ENCODE data around the gene EPHA8.

Gene EPHA8

DNA sequence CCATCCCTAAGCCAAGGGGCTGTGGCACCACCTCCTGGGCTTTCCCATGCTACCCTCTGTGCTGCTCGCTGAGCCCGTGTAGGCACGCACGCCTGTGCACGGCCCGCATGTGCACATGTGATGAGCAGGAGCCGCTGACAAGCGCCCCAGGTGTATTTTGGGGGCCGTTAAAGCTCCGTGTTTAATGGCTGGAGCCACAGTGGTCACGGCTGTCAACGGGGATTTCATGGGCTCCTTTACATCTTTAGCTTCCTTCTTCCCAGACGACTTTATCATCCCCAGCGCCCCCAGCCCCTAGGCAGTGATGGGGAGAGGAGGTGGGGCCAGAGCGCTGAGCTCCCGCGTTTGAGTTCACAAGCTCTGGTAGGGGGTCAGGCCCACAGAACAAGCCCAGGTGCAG is 11.7 kb upstream of the EPHA8 start:
- Histone ChIP-seq H3K14ac (ENCODE audit: low read length) (no peak overlapping the region), H2BK120ac (ENCODE audit: insufficient read depth, low read length, poor library complexity) (no peak overlapping the region), H2AFZ (ENCODE audit: insufficient read depth, low read length, poor library complexity) (no peak overlapping the region), H3K79me1 (ENCODE audit: low read length) (no peaks in the 10 kb centered on the region), H3K27ac (ENCODE audit: low read depth, low read length) (no peak overlapping the region), H2BK12ac (ENCODE audit: low read length) (no peak overlapping the region), H3K9ac (ENCODE audit: low read length) (no peak overlapping the region), H3K36me3 (ENCODE audit: control insufficient read depth in 1 of 2, insufficient read depth in 2 of 2, low read length in 2 of 2) (no peaks in the 10 kb centered on the region), H3K4me1 (ENCODE audit: control insufficient read depth in 1 of 2, insufficient read depth in 2 of 2, low read length in 2 of 2) (no peaks in the 10 kb centered on the region), H3K27me3 (ENCODE audit: insufficient read depth, low read length) (no peaks in the 10 kb centered on the region), H2BK5ac (ENCODE audit: low read depth, low read length, poor library complexity) (no peak overlapping the region), H3K9me3 (ENCODE audit: insufficient read depth, low read depth, low read length) (peaks cover 2% of the 10 kb centered on the region), H4K12ac (ENCODE audit: low read depth, low read length) (no peak overlapping the region), H2AK5ac (ENCODE audit: low read length) (no peak overlapping the region), H3K4ac (ENCODE audit: low read depth, low read length) (no peak overlapping the region), H3K79me2 (ENCODE audit: control insufficient read depth, insufficient read depth, low read length, poor library complexity) (no peaks in the 10 kb centered on the region), H3K4me3 (ENCODE audit: low read depth, low read length) (no peak overlapping the region), H3K4me2 (ENCODE audit: low read length) (no peak overlapping the region), H3K18ac (ENCODE audit: low read length) (no peak overlapping the region), H3K23ac (ENCODE audit: low read length) (no peak overlapping the region), H4K91ac (ENCODE audit: low read depth, low read length) (no peak overlapping the region), H4K8ac (ENCODE audit: low read depth, low read length) (no peak overlapping the region)
- DNase-seq: no peak
- no CpG with 5 or more reads among the region's 17 CpGs for WGBS (ENCODE audit: extremely low coverage, insufficient coverage, insufficient read length)

DNA sequence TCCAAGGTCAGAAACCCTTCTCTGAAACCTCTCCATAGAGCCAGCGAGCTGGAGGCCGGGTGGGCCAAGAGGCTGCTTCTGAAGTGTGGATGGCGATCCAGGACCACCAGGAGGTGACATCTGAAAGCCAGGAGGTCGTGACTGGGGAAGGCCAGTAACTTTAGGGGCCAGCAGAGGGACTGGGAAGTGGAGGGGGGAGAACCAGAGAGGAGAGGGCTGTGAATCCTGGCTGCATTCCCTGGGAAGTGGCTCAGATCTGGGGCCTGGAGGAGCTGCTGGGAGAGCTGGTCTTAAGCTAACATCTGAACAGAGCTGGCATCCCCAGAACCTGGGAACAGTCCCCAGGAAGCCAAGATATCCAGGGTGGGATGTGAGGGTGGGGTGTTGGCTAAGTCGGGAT is 11.3 kb upstream of the EPHA8 start:
- Histone ChIP-seq H3K18ac (ENCODE audit: low read length) (no peak overlapping the region), H3K4me2 (ENCODE audit: low read length) (no peak overlapping the region), H3K27me3 (ENCODE audit: insufficient read depth, low read length) (no peaks in the 10 kb centered on the region), H3K27ac (ENCODE audit: low read depth, low read length) (no peak overlapping the region), H2BK5ac (ENCODE audit: low read depth, low read length, poor library complexity) (no peak overlapping the region), H4K91ac (ENCODE audit: low read depth, low read length) (no peak overlapping the region), H2AFZ (ENCODE audit: insufficient read depth, low read length, poor library complexity) (no peak overlapping the region), H3K79me2 (ENCODE audit: control insufficient read depth, insufficient read depth, low read length, poor library complexity) (no peaks in the 10 kb centered on the region), H3K36me3 (ENCODE audit: control insufficient read depth in 1 of 2, insufficient read depth in 2 of 2, low read length in 2 of 2) (no peaks in the 10 kb centered on the region), H4K12ac (ENCODE audit: low read depth, low read length) (no peak overlapping the region), H3K23ac (ENCODE audit: low read length) (no peak overlapping the region), H3K79me1 (ENCODE audit: low read length) (no peaks in the 10 kb centered on the region), H3K4me3 (ENCODE audit: low read depth, low read length) (no peak overlapping the region), H3K9me3 (ENCODE audit: insufficient read depth, low read depth, low read length) (no peaks in the 10 kb centered on the region), H2BK12ac (ENCODE audit: low read length) (no peak overlapping the region), H3K14ac (ENCODE audit: low read length) (no peak overlapping the region), H2AK5ac (ENCODE audit: low read length) (no peak overlapping the region), H3K4ac (ENCODE audit: low read depth, low read length) (no peak overlapping the region), H3K4me1 (ENCODE audit: control insufficient read depth in 1 of 2, insufficient read depth in 2 of 2, low read length in 2 of 2) (no peaks in the 10 kb centered on the region), H2BK120ac (ENCODE audit: insufficient read depth, low read length, poor library complexity) (no peak overlapping the region), H3K9ac (ENCODE audit: low read length) (no peak overlapping the region), H4K8ac (ENCODE audit: low read depth, low read length) (no peak overlapping the region)
- no CpG with 5 or more reads among the region's 5 CpGs for WGBS (ENCODE audit: extremely low coverage, insufficient coverage, insufficient read length)
- no peak for DNase-seq

GRCh38 chr1:22553104-22553880 is 10.0 kb upstream of the EPHA8 start:
- no peaks in the 10 kb centered on the region for H3K9me3 ChIP-seq (ENCODE audit: insufficient read depth, low read depth, low read length)
- H3K27me3 ChIP-seq (ENCODE audit: insufficient read depth, low read length): no peaks in the 10 kb centered on the region
- H4K8ac ChIP-seq (ENCODE audit: low read depth, low read length): no peak overlapping the region
- no peak overlapping the region for H4K91ac ChIP-seq (ENCODE audit: low read depth, low read length)
- no peak overlapping the region for H2AK5ac ChIP-seq (ENCODE audit: low read length)
- H3K36me3 ChIP-seq (ENCODE audit: control insufficient read depth in 1 of 2, insufficient read depth in 2 of 2, low read length in 2 of 2): no peaks in the 10 kb centered on the region
- no peak for DNase-seq
- no peak overlapping the region for H2BK5ac ChIP-seq (ENCODE audit: low read depth, low read length, poor library complexity)
- H3K14ac ChIP-seq (ENCODE audit: low read length): no peak overlapping the region
- no peak overlapping the region for H3K9ac ChIP-seq (ENCODE audit: low read length)
- no peak overlapping the region for H3K4ac ChIP-seq (ENCODE audit: low read depth, low read length)
- no peaks in the 10 kb centered on the region for H3K79me2 ChIP-seq (ENCODE audit: control insufficient read depth, insufficient read depth, low read length, poor library complexity)
- no peaks in the 10 kb centered on the region for H3K79me1 ChIP-seq (ENCODE audit: low read length)
- WGBS (ENCODE audit: extremely low coverage, insufficient coverage, insufficient read length): no CpG with 5 or more reads among the region's 18 CpGs
- no peak overlapping the region for H3K4me3 ChIP-seq (ENCODE audit: low read depth, low read length)
- no peak overlapping the region for H4K12ac ChIP-seq (ENCODE audit: low read depth, low read length)
- no peak overlapping the region for H3K18ac ChIP-seq (ENCODE audit: low read length)
- no peak overlapping the region for H3K23ac ChIP-seq (ENCODE audit: low read length)
- no peak overlapping the region for H2BK120ac ChIP-seq (ENCODE audit: insufficient read depth, low read length, poor library complexity)
- H3K27ac ChIP-seq (ENCODE audit: low read depth, low read length): no peak overlapping the region
- no peak overlapping the region for H2BK12ac ChIP-seq (ENCODE audit: low read length)
- H3K4me1 ChIP-seq (ENCODE audit: control insufficient read depth in 1 of 2, insufficient read depth in 2 of 2, low read length in 2 of 2): no peaks in the 10 kb centered on the region
- H2AFZ ChIP-seq (ENCODE audit: insufficient read depth, low read length, poor library complexity): no peak overlapping the region
- no peak overlapping the region for H3K4me2 ChIP-seq (ENCODE audit: low read length)

DNA sequence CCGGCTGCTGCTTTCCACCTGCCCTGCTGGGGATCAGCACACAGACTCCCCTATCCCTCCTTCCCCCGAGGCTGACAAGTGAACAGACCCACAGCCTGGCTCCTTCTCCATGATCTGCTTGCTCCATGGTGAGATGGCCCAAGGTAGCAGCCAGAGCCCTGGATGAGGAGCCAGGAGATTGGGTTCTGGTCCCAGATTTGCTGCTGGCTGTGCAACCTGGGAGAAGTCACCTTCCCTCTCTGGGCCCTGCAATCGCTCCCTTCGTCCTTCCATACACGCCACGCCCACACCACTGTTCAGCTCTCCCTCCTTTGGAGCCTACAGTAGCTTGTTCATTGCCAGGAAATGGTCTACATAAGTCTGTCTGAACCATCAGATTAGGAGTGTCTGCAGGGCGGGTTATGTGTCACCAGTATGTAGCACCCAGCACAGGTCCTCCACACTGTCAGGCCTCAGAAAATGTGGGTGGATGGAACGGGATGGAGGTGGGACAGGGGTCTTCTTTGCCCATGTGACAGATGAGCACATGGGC is 9.2 kb upstream of the EPHA8 start:
- Histone ChIP-seq H4K8ac (ENCODE audit: low read depth, low read length) (no peak overlapping the region), H3K23ac (ENCODE audit: low read length) (no peak overlapping the region), H3K9ac (ENCODE audit: low read length) (no peak overlapping the region), H3K27me3 (ENCODE audit: insufficient read depth, low read length) (no peaks in the 10 kb centered on the region), H2AFZ (ENCODE audit: insufficient read depth, low read length, poor library complexity) (no peak overlapping the region), H2BK5ac (ENCODE audit: low read depth, low read length, poor library complexity) (no peak overlapping the region), H4K91ac (ENCODE audit: low read depth, low read length) (no peak overlapping the region), H3K14ac (ENCODE audit: low read length) (no peak overlapping the region), H3K18ac (ENCODE audit: low read length) (no peak overlapping the region), H3K9me3 (ENCODE audit: insufficient read depth, low read depth, low read length) (no peaks in the 10 kb centered on the region), H3K27ac (ENCODE audit: low read depth, low read length) (no peak overlapping the region), H3K4ac (ENCODE audit: low read depth, low read length) (no peak overlapping the region), H3K36me3 (ENCODE audit: control insufficient read depth in 1 of 2, insufficient read depth in 2 of 2, low read length in 2 of 2) (no peaks in the 10 kb centered on the region), H3K4me2 (ENCODE audit: low read length) (no peak overlapping the region), H3K4me1 (ENCODE audit: control insufficient read depth in 1 of 2, insufficient read depth in 2 of 2, low read length in 2 of 2) (no peaks in the 10 kb centered on the region), H3K79me2 (ENCODE audit: control insufficient read depth, insufficient read depth, low read length, poor library complexity) (no peaks in the 10 kb centered on the region), H2BK12ac (ENCODE audit: low read length) (no peak overlapping the region), H2AK5ac (ENCODE audit: low read length) (no peak overlapping the region), H4K12ac (ENCODE audit: low read depth, low read length) (no peak overlapping the region), H3K4me3 (ENCODE audit: low read depth, low read length) (no peak overlapping the region), H3K79me1 (ENCODE audit: low read length) (no peaks in the 10 kb centered on the region), H2BK120ac (ENCODE audit: insufficient read depth, low read length, poor library complexity) (no peak overlapping the region)
- DNase-seq: no peak
- no CpG with 5 or more reads among the region's 8 CpGs for WGBS (ENCODE audit: extremely low coverage, insufficient coverage, insufficient read length)
